Kidney epithelial cell (primary cell): Measurements from ENCODE around the gene KIAA1586. TPM values are rescaled to one million over a fixed set of nuclear protein-coding genes. Genes with fewer than 3 reads are reported as not detected.

Source experiments
- DNase-seq: peaks from one replicate; pipeline ENCODE4 v3.0.0-alpha.2; 2010; ENCODE audit warnings: low read depth
- H3K27me3 ChIP-seq: 2 replicates; pipeline ENCODE4 v1.6.0; 2011; ENCODE audit warnings: low read length; ENCODE audit not compliant: control insufficient read depth, insufficient read depth
- H3K36me3 ChIP-seq: 2 replicates; pipeline ENCODE4 v1.5.1; 2011; ENCODE audit warnings: low read length; ENCODE audit not compliant: control insufficient read depth, insufficient read depth
- H3K4me3 ChIP-seq: 2 replicates; pipeline ENCODE4 v1.5.1; 2011; ENCODE audit warnings: low read depth, mild to moderate bottlenecking, control low read depth, low read length
- total RNA-seq: library from RNA; depleted of rRNA; stranded (reverse); fragments of >200 nt; gene quantifications from 2 replicates; pipeline ENCODE4 v1.2.3, GENCODE V29; 2015
- TF ChIP-seq, protein P1 (sequence below): IDR thresholded peaks from 2 replicates; pipeline ENCODE4 v1.5.1; 2011; ENCODE audit warnings: mild to moderate bottlenecking, moderate library complexity, low read length, control low read depth, inconsistent platforms; ENCODE audit not compliant: insufficient read depth, poor library complexity, severe bottlenecking

Gene KIAA1586
- total RNA-seq, 1 donor from 2014 or later, result 5.7 TPM

- Histone ChIP-seq H3K27me3 (no peaks in the 10 kb centered on the region), H3K4me3 (no peak overlapping the region), H3K36me3 (no peaks in the 10 kb centered on the region)
- TF ChIP-seq, protein P1, sequence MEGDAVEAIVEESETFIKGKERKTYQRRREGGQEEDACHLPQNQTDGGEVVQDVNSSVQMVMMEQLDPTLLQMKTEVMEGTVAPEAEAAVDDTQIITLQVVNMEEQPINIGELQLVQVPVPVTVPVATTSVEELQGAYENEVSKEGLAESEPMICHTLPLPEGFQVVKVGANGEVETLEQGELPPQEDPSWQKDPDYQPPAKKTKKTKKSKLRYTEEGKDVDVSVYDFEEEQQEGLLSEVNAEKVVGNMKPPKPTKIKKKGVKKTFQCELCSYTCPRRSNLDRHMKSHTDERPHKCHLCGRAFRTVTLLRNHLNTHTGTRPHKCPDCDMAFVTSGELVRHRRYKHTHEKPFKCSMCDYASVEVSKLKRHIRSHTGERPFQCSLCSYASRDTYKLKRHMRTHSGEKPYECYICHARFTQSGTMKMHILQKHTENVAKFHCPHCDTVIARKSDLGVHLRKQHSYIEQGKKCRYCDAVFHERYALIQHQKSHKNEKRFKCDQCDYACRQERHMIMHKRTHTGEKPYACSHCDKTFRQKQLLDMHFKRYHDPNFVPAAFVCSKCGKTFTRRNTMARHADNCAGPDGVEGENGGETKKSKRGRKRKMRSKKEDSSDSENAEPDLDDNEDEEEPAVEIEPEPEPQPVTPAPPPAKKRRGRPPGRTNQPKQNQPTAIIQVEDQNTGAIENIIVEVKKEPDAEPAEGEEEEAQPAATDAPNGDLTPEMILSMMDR, result no peak
- no peak for DNase-seq
Measured at GRCh38 chr6:57024775-57025174, 21.7 kb upstream of the KIAA1586 start.

GRCh38 chr6:57026001-57026400 lies 20.5 kb upstream of the KIAA1586 start:
- Histone ChIP-seq H3K36me3 (no peaks in the 10 kb centered on the region), H3K4me3 (no peak overlapping the region), H3K27me3 (no peaks in the 10 kb centered on the region)
- TF ChIP-seq, protein P1, result no peak
- DNase-seq, result no peak

GRCh38 chr6:57027301-57027700 lies 19.2 kb upstream of the KIAA1586 start:
- no peak for DNase-seq
- H3K36me3 ChIP-seq, result no peaks in the 10 kb centered on the region
- no peaks in the 10 kb centered on the region for H3K27me3 ChIP-seq
- TF ChIP-seq, protein P1, result no peak
- no peak overlapping the region for H3K4me3 ChIP-seq

GRCh38 chr6:57029213-57029612 lies 17.3 kb upstream of the KIAA1586 start:
- Histone ChIP-seq H3K4me3 (no peak overlapping the region), H3K36me3 (no peaks in the 10 kb centered on the region), H3K27me3 (no peaks in the 10 kb centered on the region)
- DNase-seq, result no peak
- TF ChIP-seq, protein P1, result no peak

DNA sequence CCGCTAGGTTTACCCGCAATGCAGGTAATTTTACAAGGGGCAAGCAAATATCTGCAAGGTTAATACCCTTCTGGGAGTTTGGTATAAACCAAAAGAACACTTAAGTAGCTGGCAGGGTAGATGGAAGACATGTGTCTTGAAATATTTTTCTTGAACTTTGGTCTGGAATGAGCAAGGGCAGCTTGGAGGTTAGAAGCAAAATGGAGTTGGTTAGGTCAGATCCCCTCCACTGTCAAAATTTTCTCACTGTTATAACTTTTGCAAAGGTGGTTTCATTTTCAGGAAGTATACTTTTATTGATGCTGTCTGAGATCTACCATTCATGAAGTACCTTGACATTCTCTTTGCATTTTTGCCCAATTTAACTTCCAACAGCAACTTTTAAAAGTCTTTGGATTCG lies 13.3 kb upstream of the KIAA1586 start:
- Histone ChIP-seq H3K4me3 (no peak overlapping the region), H3K27me3 (no peaks in the 10 kb centered on the region), H3K36me3 (no peaks in the 10 kb centered on the region)
- no peak for DNase-seq
- TF ChIP-seq, protein P1, result no peak

GRCh38 chr6:57035549-57035948 lies 10.9 kb upstream of the KIAA1586 start:
- no peaks in the 10 kb centered on the region for H3K27me3 ChIP-seq
- TF ChIP-seq, protein P1, result no peak
- H3K36me3 ChIP-seq, result no peaks in the 10 kb centered on the region
- no peak overlapping the region for H3K4me3 ChIP-seq
- DNase-seq, result no peak
